Loucy (cell line): ENCODE measurements around the gene PSME2.

Experiments
- H2AFZ ChIP-seq: fragments of 200-600 bp; sonication (generic); 2 replicates; pipeline ENCODE4 v1.6.0; 2016; ENCODE audit warnings: antibody characterized with exemption, mild to moderate bottlenecking, low read length, moderate library complexity
- H3F3A ChIP-seq: fragments of 200-600 bp; 2 replicates; pipeline ENCODE4 v1.6.0; 2016; ENCODE audit warnings: antibody characterized with exemption, low read depth, mild to moderate bottlenecking
- H3K27me3 ChIP-seq: fragments of 200-600 bp; sonication (generic); 2 replicates; pipeline ENCODE4 v1.6.1; 2014; ENCODE audit warnings: low read length, mild to moderate bottlenecking; ENCODE audit not compliant: insufficient read depth, poor library complexity, severe bottlenecking
- H3K36me3 ChIP-seq: fragments of 200-600 bp; sonication (generic); 2 replicates; pipeline ENCODE4 v1.6.1; 2016; ENCODE audit warnings: low read length; ENCODE audit not compliant: insufficient read depth
- H3K4me1 ChIP-seq: fragments of 200-600 bp; sonication (generic); 2 replicates; pipeline ENCODE4 v1.5.1; 2014; ENCODE audit warnings: low read length, mild to moderate bottlenecking; ENCODE audit not compliant: insufficient read depth, poor library complexity, severe bottlenecking
- H3K4me2 ChIP-seq: fragments of 200-600 bp; sonication (generic); 2 replicates; pipeline ENCODE4 v1.6.0; 2014; ENCODE audit warnings: antibody characterized with exemption, low read length, low read depth, mild to moderate bottlenecking; ENCODE audit not compliant: poor library complexity, severe bottlenecking
- H3K4me3 ChIP-seq: fragments of 200-600 bp; sonication (generic); 2 replicates; pipeline ENCODE4 v1.5.1; 2014; ENCODE audit warnings: low read length, mild to moderate bottlenecking, mixed read lengths; ENCODE audit not compliant: poor library complexity, severe bottlenecking
- H3K79me2 ChIP-seq: fragments of 200-600 bp; sonication (generic); 2 replicates; pipeline ENCODE4 v1.6.1; 2014; ENCODE audit warnings: low read length; ENCODE audit not compliant: insufficient read depth
- H3K9ac ChIP-seq: fragments of 200-600 bp; sonication (generic); 2 replicates; pipeline ENCODE4 v1.6.0; 2014; ENCODE audit warnings: mild to moderate bottlenecking, low read depth, low read length, moderate library complexity; ENCODE audit not compliant: poor library complexity, severe bottlenecking
- H3K9me2 ChIP-seq: fragments of 200-600 bp; sonication (generic); replicated peaks from 2 replicates; pipeline ENCODE4 v1.6.1; 2016; ENCODE audit warnings: low read depth, low read length, mixed read lengths
- H3K9me3 ChIP-seq: fragments of 200-600 bp; sonication (generic); 2 replicates; pipeline ENCODE4 v1.6.1; 2014; ENCODE audit warnings: mild to moderate bottlenecking, antibody characterized with exemption, low read length, low read depth; ENCODE audit not compliant: insufficient read depth
- H4K20me1 ChIP-seq: fragments of 200-600 bp; sonication (generic); 2 replicates; pipeline ENCODE4 v1.6.0; 2014; ENCODE audit warnings: antibody characterized with exemption, low read length, mild to moderate bottlenecking; ENCODE audit not compliant: insufficient read depth, poor library complexity, severe bottlenecking
- CTCF ChIP-seq: fragments of 200-600 bp; sonication (generic); conservative IDR thresholded peaks from 2 replicates; pipeline ENCODE4 v1.5.1; 2014; ENCODE audit warnings: mild to moderate bottlenecking, antibody characterized with exemption, low read length
- EZH2phosphoT487 ChIP-seq: fragments of 200-600 bp; IDR thresholded peaks from 2 replicates; pipeline ENCODE4 v1.6.1; 2018; ENCODE audit warnings: antibody characterized with exemption, mild to moderate bottlenecking, moderate library complexity, borderline replicate concordance

Gene PSME2

GRCh38 chr14:24172261-24172860 is 26.0 kb upstream of the PSME2 start:
- H3K9me2 ChIP-seq: no peaks in the 10 kb centered on the region
- H3F3A ChIP-seq: no peaks in the 10 kb centered on the region
- H3K9ac ChIP-seq: no peak overlapping the region
- H3K4me2 ChIP-seq: no peak overlapping the region
- H3K79me2 ChIP-seq: no peaks in the 10 kb centered on the region
- H3K9me3 ChIP-seq: no peaks in the 10 kb centered on the region
- H3K27me3 ChIP-seq: no peaks in the 10 kb centered on the region
- no peaks in the 10 kb centered on the region for H4K20me1 ChIP-seq
- H3K36me3 ChIP-seq: no peaks in the 10 kb centered on the region
- TF ChIP-seq CTCF (no peak), EZH2phosphoT487 (no peak)
- H2AFZ ChIP-seq: no peak overlapping the region
- H3K4me3 ChIP-seq: no peak overlapping the region
- H3K4me1 ChIP-seq: no peaks in the 10 kb centered on the region

GRCh38 chr14:24171422-24172260 is 25.2 kb upstream of the PSME2 start, which contains the start of gene REC8:
TSS of gene REC8 (plus strand) at chr14:24172080. CDS start at chr14:24172553, 473 bp downstream.
- TF ChIP-seq EZH2phosphoT487 (no peak), CTCF (no peak)
- Histone ChIP-seq H2AFZ (no peak within 1 kb of the TSS), H4K20me1 (no peaks in the 10 kb centered on the region), H3K9me2 (no peaks in the 10 kb centered on the region), H3K27me3 (no peaks in the 10 kb centered on the region), H3K4me2 (no peak within 1 kb of the TSS), H3K4me1 (no peaks in the 10 kb centered on the region), H3K79me2 (no peaks in the 10 kb centered on the region), H3F3A (no peaks in the 10 kb centered on the region), H3K9ac (no peak within 1 kb of the TSS), H3K36me3 (no peaks in the 10 kb centered on the region), H3K4me3 (no peak within 1 kb of the TSS), H3K9me3 (no peaks in the 10 kb centered on the region)

- Histone ChIP-seq H3K79me2 (no peaks in the 10 kb centered on the region), H3K9me3 (no peaks in the 10 kb centered on the region), H3K36me3 (peaks cover 10% of the 10 kb centered on the region; the same call in 1 of the 2 replicates), H4K20me1 (no peaks in the 10 kb centered on the region), H3K27me3 (no peaks in the 10 kb centered on the region), H3K4me1 (no peaks in the 10 kb centered on the region), H3K4me3 (no peak overlapping the region), H3K9ac (no peak overlapping the region), H3K9me2 (no peaks in the 10 kb centered on the region), H3F3A (no peaks in the 10 kb centered on the region), H3K4me2 (no peak overlapping the region), H2AFZ (no peak overlapping the region)
- TF ChIP-seq CTCF (no peak), EZH2phosphoT487 (no peak)
These were observed 21.2 kb upstream of the PSME2 start for GRCh38 chr14:24167469-24168114.
